ENCODE measurements around the gene INPP5K.

GRCh38 chr17:1554751-1555540, 38.5 kb upstream of the INPP5K start:
- no peak for TF ChIP-seq CTCF (conservative IDR thresholded peaks at IDR 0.05 in 1 of 2, IDR thresholded peaks at IDR 0.05 in 1 of 2; ENCODE audit: extremely low read depth in 1 of 2, insufficient read depth in 1 of 2, low read depth in 1 of 2, low read length in 2 of 2)
- TF ChIP-seq EZH2 (IDR thresholded peaks at IDR 0.05; ENCODE audit: borderline replicate concordance, low read length) = no peak

Data from mammary epithelial cell (primary cell).